ENCODE measurements around the gene NID1.

NID1 gene, protein sequence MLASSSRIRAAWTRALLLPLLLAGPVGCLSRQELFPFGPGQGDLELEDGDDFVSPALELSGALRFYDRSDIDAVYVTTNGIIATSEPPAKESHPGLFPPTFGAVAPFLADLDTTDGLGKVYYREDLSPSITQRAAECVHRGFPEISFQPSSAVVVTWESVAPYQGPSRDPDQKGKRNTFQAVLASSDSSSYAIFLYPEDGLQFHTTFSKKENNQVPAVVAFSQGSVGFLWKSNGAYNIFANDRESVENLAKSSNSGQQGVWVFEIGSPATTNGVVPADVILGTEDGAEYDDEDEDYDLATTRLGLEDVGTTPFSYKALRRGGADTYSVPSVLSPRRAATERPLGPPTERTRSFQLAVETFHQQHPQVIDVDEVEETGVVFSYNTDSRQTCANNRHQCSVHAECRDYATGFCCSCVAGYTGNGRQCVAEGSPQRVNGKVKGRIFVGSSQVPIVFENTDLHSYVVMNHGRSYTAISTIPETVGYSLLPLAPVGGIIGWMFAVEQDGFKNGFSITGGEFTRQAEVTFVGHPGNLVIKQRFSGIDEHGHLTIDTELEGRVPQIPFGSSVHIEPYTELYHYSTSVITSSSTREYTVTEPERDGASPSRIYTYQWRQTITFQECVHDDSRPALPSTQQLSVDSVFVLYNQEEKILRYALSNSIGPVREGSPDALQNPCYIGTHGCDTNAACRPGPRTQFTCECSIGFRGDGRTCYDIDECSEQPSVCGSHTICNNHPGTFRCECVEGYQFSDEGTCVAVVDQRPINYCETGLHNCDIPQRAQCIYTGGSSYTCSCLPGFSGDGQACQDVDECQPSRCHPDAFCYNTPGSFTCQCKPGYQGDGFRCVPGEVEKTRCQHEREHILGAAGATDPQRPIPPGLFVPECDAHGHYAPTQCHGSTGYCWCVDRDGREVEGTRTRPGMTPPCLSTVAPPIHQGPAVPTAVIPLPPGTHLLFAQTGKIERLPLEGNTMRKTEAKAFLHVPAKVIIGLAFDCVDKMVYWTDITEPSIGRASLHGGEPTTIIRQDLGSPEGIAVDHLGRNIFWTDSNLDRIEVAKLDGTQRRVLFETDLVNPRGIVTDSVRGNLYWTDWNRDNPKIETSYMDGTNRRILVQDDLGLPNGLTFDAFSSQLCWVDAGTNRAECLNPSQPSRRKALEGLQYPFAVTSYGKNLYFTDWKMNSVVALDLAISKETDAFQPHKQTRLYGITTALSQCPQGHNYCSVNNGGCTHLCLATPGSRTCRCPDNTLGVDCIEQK

DNA sequence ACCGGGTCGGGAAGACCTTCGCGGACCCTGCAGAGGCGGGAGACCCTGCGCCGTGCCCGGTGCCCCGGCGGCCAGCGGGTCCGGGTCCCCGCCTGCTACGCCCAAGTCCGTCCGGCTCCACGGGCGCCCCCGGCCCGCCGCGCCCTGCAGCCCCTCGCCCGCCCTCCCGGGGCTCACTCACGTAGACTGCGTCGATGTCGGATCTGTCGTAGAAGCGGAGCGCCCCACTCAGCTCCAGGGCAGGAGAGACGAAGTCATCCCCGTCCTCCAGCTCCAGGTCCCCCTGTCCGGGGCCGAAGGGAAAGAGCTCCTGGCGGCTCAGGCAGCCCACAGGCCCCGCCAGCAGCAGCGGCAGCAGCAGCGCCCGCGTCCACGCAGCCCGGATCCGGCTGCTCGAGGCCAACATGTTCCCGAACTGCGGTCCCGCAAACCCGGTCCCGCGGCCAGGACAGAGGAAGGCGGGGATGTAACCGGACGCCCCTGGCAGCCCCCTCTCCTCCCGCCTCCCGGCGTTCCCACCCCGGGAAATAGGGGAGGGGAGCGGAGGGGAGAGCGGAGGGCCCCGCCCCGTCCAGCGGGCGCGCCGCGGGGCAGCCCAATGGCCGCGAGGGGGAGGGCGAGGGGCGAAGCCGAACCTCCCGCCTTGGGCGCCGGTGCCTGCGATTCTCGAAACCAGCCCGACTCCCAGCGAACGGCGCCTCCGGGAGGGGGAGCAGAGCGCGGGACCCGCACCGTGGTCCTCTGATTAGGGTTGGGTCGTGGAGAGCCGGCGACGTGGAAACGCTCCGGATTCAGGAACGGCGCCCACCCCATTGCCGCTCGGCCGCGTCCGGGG is at the start of gene NID1:
Gene NID1, minus strand, starts transcription at position 417 of the 835 bp plus-strand sequence. Its CDS starts 11 bp downstream, at position 406.
- no peak within 1 kb of the TSS for H3K27ac ChIP-seq
- DNase-seq (ENCODE audit: low read depth, low spot score): no peak

DNA sequence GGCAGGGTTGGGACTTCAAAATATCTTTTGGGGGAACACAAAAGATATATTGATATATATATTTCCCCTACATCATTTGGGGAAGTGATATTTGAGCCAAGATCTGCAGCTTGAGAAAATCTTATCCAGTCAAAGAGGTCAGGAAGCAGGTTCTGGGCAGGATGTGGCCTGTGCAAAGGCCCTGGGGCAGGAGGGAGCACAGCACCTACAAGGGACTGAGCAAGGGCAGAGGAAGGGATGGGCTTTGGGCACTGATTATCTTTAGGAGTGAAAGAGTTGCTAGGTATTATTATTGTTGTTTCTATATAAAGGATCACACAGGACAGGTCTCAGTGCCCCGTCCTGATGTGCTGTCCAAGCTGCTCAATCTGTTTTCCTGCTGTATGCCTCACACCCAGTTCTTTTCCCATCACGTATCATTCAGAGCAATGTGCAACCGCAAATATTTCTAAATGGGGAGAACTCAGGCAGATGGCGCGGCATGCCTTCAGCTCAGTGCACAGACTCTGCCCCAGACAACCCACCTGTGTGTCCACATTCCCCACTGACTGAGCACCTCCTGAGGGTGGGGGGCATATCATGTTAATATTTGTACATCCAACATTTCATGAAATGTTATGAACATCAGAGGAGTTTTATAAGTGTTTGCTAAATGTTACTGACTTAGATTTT is 49.3 kb upstream of the NID1 start:
- H3K27ac ChIP-seq: no peak overlapping the region
- DNase-seq (ENCODE audit: low read depth, low spot score): no peak

DNA sequence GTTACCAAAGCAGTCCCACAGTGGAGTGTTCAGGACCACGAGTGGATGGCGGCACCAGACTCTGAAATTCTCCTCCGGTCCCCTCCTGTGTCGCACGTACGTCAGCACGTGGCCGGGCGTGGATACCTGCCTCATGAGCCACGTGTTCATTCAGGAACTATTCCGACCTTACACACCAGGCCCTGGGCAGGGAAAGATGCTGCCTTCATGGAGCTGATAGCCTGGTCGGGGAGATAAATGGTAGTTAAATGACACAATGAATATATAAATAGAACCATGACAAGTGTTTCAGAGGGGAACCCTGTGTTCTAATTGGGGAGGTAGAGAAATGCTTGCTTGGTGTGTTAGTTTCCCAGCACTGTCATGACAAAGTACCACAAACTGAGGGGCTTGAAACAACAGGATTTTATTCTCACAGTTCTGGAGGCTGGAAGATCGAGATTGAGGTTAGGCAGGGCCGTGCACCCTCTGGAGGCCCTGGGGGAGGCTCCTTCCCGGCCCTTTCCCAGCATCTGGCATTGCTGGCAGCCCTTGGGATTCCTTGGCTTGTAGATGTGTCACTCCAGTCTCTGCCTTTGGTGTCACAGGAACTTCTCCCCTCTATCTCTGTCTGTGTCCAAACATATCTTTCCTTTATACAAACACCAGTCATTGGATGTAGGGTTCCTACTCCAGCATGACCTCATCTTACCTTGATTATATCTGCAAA is 48.6 kb upstream of the NID1 start:
- H3K27ac ChIP-seq: no peak overlapping the region
- no peak for DNase-seq (ENCODE audit: low read depth, low spot score)

DNA sequence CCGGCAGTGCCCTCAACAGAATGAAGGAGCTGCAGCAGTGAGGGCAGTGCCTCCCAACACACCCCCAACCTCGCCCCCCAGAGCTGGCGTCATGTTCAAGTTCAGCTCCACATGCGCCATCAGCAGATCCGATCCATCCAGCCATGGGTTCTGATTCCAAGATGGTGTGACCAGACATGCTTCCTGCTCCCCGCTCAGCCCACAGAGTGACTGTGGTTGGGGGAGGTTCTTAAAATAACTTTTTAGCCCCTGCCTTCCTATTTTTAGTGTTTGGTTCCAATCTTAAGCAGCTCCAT is 47.4 kb upstream of the NID1 start:
- DNase-seq (ENCODE audit: low read depth, low spot score): no peak
- H3K27ac ChIP-seq: no peak overlapping the region

DNA sequence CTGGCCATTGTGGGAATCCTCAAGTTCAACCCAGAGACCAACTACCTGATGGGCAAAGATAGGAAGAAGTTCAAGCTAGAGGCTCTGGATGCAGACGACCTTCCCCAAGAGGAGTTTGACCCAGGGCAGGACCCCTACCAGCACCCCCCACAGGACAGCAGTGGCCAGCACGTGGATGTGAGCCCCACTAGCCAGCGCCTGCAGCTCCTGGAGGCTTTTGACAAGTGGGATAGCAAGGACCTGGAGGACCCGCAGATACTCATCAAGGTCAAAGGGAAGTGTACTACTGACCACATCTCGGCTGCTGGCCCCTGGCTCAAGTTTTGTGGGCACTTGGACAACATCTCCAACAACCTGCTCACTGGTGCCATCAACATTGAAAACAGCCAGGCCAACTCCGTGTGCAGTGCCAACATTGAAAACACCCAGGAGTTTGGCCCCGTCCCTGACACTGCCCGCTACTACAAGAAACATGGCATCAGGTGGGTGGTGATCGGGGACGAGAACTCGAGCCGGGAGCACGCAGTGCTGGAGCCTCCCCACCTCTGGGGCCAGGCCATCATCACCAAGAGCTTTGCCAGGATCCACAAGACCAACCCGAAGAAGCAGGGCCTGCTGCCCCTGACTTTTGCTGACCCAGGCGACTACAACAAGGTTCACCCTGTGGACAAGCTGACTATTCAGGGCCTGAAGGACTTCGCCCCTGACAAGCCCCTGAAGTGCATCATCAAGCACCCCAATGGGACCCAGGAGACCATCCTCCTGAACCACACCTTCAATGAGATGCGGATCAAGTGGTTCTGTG is 46.8 kb upstream of the NID1 start:
- no peak for DNase-seq (ENCODE audit: low read depth, low spot score)

DNA sequence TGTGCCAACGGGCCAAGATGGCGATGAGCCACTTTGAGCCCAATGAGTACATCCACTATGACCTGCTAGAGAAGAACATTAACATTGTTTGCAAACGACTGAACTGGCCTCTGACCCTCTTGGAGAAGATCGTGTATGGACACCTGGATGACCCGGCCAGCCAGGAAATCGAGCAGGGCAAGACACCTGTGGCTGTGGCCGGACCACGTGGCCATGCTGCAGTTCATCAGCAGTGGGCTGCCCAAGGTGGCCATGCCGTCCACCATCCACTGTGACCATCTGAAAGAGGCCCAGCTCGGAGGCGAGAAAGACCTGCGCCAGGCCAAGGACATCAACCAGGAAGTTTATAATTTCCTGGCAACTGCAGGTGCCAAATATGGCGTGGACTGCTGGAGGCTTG is 45.2 kb upstream of the NID1 start:
- DNase-seq (ENCODE audit: low read depth, low spot score): no peak
- no peak overlapping the region for H3K27ac ChIP-seq

More for the DNA sequence above, 46.8 kb upstream of the NID1 start:
- H3K27ac ChIP-seq: no peak overlapping the region

DNA sequence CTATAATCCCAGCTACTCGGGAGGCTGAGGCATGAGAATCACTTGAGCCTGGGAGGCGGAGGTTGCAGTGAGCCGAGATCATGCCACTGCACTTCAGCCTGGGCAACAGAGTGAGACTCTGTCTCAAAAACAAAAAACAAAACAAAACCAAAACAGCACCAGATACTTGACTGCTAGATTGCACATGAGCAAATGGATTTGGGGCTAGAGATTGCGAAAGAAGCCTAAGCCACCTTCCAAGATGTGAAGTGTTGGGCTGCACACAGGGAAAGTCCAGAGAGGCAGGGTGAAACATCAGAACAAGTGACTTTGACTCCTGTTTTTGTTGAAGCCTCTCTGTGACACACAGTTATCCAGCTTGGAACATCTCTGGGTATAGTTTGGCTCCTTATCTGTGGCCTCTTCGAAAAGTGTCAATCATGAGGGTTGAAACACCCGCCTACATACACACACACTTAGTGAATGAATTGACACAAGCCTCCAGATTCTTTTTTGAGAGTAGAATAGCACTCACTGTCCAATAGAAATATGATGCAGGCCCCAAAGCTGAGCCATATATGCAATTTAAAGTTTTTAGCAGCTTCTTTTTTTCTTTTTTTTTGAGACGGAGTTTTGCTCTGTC is 43.2 kb upstream of the NID1 start:
- no peak overlapping the region for H3K27ac ChIP-seq
- no peak for DNase-seq (ENCODE audit: low read depth, low spot score)

DNA sequence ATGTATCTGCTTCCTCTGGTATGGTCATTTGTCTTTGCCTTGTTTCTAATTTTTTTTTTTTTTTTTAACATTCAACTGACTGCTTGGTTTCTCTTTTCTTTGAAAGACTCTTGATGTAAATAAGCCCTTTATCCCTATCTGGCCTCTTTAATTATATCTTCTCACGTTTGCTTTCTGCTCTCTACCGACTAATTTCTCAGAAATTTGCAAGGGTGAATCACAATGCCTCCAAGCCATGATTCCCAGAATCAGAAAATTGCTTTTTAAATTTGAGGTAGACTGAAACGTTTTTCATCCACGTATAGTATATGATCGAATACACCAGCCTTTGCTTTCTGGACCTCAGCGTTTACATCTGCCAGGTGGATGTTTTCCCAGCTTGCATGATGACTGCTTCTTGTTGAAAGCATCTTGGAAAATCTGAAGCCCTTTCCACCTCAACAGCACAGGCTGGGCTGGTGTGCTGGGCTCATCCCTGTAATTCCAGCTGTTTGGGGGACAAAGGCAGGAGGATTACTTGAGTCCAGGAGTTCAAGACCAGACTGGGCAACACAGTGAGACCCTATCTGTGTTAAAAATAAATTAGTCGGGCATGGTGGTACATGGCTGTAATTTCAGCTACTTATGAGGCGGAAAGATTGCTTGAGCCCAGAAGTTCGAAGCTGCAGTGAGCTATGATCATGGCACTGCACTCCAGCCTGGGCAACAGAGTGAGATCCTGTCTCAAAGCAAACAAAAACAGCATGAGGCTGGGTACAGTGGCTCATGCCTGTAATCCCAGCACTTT is 42.4 kb upstream of the NID1 start:
- DNase-seq (ENCODE audit: low read depth, low spot score): no peak
- H3K27ac ChIP-seq: no peak overlapping the region

DNA sequence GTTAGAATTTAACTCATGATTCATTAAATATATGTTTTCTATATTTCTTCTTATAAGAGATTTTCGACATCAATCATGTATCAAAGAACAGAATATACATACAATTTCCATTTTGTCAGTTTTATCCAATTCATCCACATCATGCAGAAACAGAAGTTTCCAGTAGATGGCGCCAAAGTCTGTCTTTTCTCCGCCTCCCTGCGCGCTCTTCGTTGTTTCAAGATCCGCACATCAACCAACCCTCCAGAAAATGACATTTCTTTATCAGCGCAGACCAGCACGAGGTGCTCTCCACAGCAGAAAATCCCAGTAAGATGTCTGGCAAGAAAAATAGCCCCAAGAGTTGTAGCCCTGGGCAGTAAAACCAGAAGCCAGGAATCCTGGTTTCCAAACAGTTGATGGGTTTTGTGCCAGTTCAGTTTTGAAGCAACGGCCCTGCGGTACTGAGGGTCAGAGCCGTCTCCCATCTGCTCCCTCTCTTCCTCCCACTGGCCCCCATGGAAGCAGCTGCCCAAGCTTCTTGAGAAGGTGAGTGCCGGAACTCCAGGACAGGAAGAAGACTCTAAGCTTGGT is 38.8 kb upstream of the NID1 start:
- no peak overlapping the region for H3K27ac ChIP-seq
- no peak for DNase-seq (ENCODE audit: low read depth, low spot score)

DNA sequence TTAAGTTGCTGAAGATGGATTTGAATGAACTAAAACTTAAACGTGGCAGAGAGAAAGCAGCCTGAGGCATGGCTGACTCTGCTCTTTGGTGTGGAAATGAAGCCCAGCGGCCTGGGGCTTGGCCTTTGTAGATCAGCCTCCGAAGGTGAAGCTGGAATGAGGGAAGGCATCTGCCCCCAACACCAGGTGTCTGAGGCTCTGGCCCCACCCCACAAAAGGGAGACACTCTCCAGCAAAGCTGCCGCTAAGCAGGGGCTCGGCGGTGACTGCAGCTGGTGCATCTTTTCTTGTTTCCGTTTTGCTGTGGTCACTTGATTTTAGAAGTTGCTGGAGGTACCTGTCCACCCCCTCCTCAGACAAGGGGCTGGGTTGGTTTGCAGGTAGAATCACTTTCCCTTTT is 38.2 kb upstream of the NID1 start:
- H3K27ac ChIP-seq: no peak overlapping the region
- DNase-seq (ENCODE audit: low read depth, low spot score): no peak

DNA sequence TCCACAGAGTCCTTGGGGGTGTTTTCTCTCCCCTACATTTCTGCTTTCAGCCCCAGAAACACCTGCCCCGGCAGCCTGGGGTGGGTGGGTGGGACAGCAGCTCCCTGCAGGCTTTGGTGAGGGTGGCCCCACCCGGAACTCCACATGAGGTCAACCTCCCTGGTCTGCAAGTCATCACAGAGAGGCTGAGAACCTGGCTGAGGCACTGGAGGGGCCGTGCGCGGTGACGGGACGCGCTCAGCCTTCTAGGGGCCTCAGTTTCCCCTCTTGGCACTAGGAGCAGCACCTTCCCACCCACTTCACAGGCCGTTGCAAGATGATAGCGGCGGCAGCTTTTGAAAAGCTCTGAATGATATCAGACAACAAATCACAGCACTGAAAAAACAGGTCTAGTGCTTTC is 37.7 kb upstream of the NID1 start:
- no peak for DNase-seq (ENCODE audit: low read depth, low spot score)
- H3K27ac ChIP-seq: no peak overlapping the region

DNA sequence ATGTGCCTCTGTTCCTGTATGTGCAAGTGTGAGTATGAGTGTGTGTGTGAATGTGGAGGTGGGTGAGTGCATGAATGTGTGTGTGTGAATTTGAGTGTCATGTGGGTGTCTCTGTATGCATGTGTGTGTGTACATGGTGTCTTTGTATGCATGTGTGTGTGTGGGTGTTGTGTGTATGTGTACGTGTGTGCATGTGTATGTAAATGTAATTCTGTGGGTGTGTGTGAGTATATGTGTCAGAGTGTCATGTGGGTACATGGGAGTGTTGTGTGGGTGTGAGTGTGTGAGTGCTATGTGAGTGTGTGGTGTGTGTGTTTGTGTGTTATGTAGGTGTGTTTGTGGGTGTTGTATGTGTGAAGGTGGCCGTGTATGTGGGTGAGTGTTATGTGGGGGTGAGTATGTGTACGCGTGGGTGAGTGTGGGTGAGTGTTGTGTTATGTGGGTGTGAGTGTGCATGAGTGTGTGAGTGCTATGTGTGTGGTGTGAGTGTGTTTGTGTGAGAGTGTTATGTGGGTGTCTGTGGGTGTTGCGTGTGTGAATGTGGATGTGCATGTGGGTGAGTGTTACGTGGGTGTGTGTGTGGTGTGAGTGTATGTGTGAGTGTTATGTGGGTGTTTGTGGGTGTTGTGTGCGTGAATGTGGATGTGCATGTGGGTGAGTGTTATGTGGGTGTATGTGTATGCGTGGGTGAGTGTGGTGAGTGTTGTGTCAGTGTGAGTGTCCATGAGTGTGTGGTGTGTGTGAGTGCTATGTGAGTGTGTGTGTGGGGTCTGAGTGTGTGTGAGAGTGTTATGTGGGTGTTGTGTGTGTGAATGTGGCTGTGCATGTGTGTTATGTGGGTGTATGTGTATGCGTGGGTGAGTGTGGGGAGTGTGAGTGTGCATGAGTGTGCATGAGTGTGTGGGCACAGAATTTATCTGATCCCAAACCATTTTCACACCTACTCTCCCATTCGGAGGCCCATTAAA is 36.6 kb upstream of the NID1 start:
- H3K27ac ChIP-seq: no peak overlapping the region
- DNase-seq (ENCODE audit: low read depth, low spot score): no peak

DNA sequence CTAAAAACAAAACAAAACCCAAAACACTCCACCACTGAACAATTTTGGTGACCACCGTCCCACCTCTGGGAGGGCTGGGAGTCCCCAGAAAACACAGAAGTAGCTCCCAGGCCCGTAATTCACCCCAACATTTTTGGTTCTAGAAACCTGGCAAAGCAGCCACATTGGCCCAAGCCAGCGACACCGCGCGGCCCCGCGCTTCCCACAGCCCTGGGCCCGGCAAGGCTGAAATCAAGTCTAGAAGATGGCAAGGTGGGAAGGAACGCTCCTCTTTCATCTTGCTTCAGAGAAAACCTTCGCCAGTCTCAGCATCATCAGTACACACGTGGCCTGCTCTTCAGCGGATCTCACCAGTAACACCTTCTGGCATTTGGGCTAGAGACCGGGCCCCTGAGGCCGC is 35.9 kb upstream of the NID1 start:
- DNase-seq (ENCODE audit: low read depth, low spot score): no peak
- no peak overlapping the region for H3K27ac ChIP-seq

DNA sequence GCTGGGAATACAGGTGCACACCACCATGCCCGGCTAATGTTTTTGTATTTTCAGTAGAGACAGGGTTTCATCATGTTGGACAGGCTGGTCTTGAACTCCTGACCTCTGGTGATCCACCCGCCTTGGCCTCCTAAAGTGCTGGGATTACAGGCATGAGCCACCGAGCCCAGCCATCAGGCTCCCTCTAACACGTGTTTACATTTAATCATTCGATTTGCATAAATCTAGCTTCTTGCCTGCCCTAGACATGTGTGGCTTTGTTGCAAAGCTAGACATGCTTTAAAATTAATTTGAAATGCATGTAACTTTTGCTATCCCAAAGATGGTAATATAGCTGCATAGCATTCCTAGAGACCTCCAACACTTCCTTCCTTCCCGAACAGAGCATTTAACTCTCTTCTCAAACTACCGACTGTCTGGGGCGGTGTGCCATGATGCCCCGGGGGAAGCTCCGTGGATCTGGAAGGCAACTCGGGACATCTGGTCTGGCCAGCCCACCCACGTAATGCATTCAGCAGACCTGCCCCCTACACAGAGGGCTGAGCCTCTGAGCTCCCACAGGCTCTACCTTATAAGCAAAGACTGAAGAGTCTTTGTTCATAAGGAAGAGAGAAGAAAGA is 34.6 kb upstream of the NID1 start:
- no peak overlapping the region for H3K27ac ChIP-seq
- DNase-seq (ENCODE audit: low read depth, low spot score): no peak

DNA sequence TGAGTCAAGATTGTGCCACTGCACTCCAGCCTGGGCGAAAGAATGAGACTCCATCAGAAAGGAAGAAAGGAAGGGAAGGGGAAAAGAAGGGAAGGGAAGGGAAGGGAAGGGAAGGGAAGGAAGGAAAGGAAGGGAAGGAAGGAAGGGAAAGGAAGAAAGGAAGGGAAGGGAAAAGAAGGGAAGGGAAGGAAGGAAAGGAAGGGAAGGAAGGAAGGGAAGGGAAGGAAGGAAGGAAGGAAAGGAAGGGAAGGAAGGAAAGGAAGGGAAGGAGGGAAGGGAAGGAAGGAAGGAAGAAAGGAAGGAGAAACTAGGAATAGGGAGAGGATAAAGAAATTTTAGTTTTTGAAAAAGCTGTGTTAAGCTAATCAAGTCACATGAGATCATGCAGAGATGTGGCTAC is 33.4 kb upstream of the NID1 start:
- no peak overlapping the region for H3K27ac ChIP-seq
- DNase-seq (ENCODE audit: low read depth, low spot score): no peak
